ENCODE results near the gene USP9Y.

Gene USP9Y

GRCh38 chrY:12729746-12730145, 28.7 kb downstream of the USP9Y start:
- no peak for DNase-seq
- H3K9me3 ChIP-seq, result no peaks in the 10 kb centered on the region
- TF ChIP-seq, protein P1, sequence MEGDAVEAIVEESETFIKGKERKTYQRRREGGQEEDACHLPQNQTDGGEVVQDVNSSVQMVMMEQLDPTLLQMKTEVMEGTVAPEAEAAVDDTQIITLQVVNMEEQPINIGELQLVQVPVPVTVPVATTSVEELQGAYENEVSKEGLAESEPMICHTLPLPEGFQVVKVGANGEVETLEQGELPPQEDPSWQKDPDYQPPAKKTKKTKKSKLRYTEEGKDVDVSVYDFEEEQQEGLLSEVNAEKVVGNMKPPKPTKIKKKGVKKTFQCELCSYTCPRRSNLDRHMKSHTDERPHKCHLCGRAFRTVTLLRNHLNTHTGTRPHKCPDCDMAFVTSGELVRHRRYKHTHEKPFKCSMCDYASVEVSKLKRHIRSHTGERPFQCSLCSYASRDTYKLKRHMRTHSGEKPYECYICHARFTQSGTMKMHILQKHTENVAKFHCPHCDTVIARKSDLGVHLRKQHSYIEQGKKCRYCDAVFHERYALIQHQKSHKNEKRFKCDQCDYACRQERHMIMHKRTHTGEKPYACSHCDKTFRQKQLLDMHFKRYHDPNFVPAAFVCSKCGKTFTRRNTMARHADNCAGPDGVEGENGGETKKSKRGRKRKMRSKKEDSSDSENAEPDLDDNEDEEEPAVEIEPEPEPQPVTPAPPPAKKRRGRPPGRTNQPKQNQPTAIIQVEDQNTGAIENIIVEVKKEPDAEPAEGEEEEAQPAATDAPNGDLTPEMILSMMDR (IDR thresholded peaks at IDR 0.05; ENCODE audit: low read depth, low read length), result no peak
- H3K27me3 ChIP-seq, result no peaks in the 10 kb centered on the region
- H3K4me1 ChIP-seq, result no peaks in the 10 kb centered on the region
- H3K4me3 ChIP-seq (ENCODE audit: low read depth, low read length), result no peak overlapping the region
- no peaks in the 10 kb centered on the region for H3K36me3 ChIP-seq

- TF ChIP-seq, protein P1 (IDR thresholded peaks at IDR 0.05; ENCODE audit: low read depth, low read length), result no peak
- H3K36me3 ChIP-seq, result no peaks in the 10 kb centered on the region
- H3K4me1 ChIP-seq, result no peaks in the 10 kb centered on the region
- H3K9me3 ChIP-seq, result no peaks in the 10 kb centered on the region
- H3K27me3 ChIP-seq, result no peaks in the 10 kb centered on the region
- H3K4me3 ChIP-seq (ENCODE audit: low read depth, low read length), result no peak overlapping the region
- DNase-seq, result no peak
Measured at GRCh38 chrY:12733625-12734024, 32.6 kb downstream of the USP9Y start.

DNA sequence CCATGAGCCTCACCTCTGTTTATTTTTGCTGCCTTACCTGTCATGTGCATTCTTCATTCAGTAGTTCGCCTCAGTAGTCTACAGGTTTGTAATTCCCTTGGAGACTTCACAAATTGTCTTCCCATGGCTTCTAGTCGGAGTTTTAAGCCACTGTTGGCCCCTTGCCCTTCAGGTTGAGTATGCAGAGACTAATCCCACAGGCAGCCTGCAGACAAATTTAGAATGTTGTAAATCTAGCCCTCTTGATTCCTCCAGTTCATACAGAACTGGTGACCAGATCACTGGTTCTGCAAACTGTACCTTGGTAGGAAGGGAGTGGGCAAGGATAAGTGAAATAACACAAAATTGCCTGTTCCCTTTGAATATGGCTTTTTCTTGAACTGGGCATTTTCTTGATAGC, 33.0 kb downstream of the USP9Y start:
- Histone ChIP-seq H3K4me3 (ENCODE audit: low read depth, low read length) (no peak overlapping the region), H3K27me3 (no peaks in the 10 kb centered on the region), H3K9me3 (no peaks in the 10 kb centered on the region), H3K4me1 (no peaks in the 10 kb centered on the region), H3K36me3 (no peaks in the 10 kb centered on the region)
- TF ChIP-seq, protein P1 (IDR thresholded peaks at IDR 0.05; ENCODE audit: low read depth, low read length), result no peak
- no peak for DNase-seq

GRCh38 chrY:12741414-12741813, 40.4 kb downstream of the USP9Y start:
- H3K27me3 ChIP-seq, result no peaks in the 10 kb centered on the region
- DNase-seq, result no peak

GRCh38 chrY:12742725-12743124, 41.7 kb downstream of the USP9Y start:
- no peak overlapping the region for H3K4me3 ChIP-seq (ENCODE audit: low read depth, low read length)
- H3K9me3 ChIP-seq, result no peaks in the 10 kb centered on the region
- H3K4me1 ChIP-seq, result no peaks in the 10 kb centered on the region
- DNase-seq, result no peak
- TF ChIP-seq, protein P1 (IDR thresholded peaks at IDR 0.05; ENCODE audit: low read depth, low read length), result no peak
- no peaks in the 10 kb centered on the region for H3K27me3 ChIP-seq
- no peaks in the 10 kb centered on the region for H3K36me3 ChIP-seq

More at GRCh38 chrY:12741414-12741813, 40.4 kb downstream of the USP9Y start:
- no peaks in the 10 kb centered on the region for H3K4me1 ChIP-seq
- no peaks in the 10 kb centered on the region for H3K9me3 ChIP-seq
- H3K4me3 ChIP-seq (ENCODE audit: low read depth, low read length), result no peak overlapping the region
- H3K36me3 ChIP-seq, result no peaks in the 10 kb centered on the region
- TF ChIP-seq, protein P1 (IDR thresholded peaks at IDR 0.05; ENCODE audit: low read depth, low read length), result no peak

- no peaks in the 10 kb centered on the region for H3K4me1 ChIP-seq
- H3K27me3 ChIP-seq, result no peaks in the 10 kb centered on the region
- no peaks in the 10 kb centered on the region for H3K9me3 ChIP-seq
- TF ChIP-seq, protein P1 (IDR thresholded peaks at IDR 0.05; ENCODE audit: low read depth, low read length), result no peak
- no peak for DNase-seq
- H3K36me3 ChIP-seq, result no peaks in the 10 kb centered on the region
- no peak overlapping the region for H3K4me3 ChIP-seq (ENCODE audit: low read depth, low read length)
Measured at GRCh38 chrY:12744091-12744490, 43.1 kb downstream of the USP9Y start.

All from BE2C (cell line).